ENCODE data around the gene PIK3AP1.
"Not testable (repeated sequence)": the region's sequence is repeated elsewhere in the genome, so short reads cannot be mapped to it uniquely, and the experiment has no call there.

The PIK3AP1 gene

DNA sequence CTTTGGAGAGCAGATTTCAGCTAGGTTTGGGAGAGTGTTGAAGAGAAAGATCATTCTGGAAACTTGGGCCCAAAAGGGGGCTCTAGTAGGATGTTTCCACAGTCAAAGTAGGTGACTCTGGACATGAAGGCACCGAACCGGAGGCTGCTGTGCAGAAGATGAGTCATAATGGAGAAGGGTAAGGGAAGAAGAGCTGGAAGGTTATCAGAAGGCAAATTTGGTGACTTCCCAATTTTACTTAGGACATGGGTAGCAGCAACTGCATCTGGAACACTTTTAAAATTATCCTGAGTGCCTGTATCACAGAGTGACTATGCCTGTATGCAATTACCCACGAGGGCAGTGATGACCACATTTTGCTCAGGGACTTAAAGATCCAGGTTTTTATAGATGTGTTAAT, 38.8 kb downstream of the PIK3AP1 start:
- TF ChIP-seq, protein P1, sequence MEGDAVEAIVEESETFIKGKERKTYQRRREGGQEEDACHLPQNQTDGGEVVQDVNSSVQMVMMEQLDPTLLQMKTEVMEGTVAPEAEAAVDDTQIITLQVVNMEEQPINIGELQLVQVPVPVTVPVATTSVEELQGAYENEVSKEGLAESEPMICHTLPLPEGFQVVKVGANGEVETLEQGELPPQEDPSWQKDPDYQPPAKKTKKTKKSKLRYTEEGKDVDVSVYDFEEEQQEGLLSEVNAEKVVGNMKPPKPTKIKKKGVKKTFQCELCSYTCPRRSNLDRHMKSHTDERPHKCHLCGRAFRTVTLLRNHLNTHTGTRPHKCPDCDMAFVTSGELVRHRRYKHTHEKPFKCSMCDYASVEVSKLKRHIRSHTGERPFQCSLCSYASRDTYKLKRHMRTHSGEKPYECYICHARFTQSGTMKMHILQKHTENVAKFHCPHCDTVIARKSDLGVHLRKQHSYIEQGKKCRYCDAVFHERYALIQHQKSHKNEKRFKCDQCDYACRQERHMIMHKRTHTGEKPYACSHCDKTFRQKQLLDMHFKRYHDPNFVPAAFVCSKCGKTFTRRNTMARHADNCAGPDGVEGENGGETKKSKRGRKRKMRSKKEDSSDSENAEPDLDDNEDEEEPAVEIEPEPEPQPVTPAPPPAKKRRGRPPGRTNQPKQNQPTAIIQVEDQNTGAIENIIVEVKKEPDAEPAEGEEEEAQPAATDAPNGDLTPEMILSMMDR (IDR thresholded peaks at IDR 0.05; ENCODE audit: borderline replicate concordance, insufficient read depth, low read depth, low read length): no peak
- no peak overlapping the region for H3K4me3 ChIP-seq (ENCODE audit: low read depth, low read length)

DNA sequence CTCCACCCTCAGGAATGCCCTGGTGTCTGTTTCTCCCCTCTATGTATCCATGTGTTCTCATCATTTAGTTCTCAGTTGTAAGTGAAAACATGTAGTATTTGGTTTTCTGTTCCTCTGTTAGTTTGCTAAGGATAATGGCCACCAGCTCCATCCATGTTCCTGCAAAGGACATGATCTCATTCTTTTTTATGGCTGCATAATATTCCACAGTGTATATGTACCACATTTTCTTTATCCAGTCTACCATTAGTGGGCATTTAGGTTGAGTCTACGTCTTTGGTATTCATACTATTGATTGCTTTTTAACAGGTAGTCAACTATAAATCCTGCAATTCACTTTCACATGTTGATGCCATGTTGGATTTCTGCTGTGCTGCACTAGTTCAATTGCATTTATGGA, 39.9 kb downstream of the PIK3AP1 start:
- H3K4me3 ChIP-seq (ENCODE audit: low read depth, low read length): not testable (repeated sequence)

DNA sequence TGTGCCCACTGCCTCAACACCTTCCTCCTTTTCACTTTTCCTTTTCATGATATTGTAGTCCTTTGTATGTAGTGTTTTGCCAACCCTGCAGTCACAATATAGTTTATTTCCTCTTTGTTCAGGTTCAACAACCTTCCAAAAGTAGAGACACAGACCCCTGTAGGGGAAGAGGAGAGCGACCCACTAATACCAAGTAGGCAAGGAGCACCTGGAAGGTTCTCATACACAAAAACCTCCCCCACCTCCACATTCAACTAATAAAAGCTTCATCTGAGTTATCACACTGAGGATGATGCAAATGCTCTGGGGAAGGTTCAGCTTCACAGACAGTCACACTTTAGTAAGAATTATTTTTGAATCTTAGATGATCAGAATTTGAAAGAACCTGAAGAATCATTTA, 41.6 kb downstream of the PIK3AP1 start:
- TF ChIP-seq, protein P1 (IDR thresholded peaks at IDR 0.05; ENCODE audit: borderline replicate concordance, insufficient read depth, low read depth, low read length): no peak

DNA sequence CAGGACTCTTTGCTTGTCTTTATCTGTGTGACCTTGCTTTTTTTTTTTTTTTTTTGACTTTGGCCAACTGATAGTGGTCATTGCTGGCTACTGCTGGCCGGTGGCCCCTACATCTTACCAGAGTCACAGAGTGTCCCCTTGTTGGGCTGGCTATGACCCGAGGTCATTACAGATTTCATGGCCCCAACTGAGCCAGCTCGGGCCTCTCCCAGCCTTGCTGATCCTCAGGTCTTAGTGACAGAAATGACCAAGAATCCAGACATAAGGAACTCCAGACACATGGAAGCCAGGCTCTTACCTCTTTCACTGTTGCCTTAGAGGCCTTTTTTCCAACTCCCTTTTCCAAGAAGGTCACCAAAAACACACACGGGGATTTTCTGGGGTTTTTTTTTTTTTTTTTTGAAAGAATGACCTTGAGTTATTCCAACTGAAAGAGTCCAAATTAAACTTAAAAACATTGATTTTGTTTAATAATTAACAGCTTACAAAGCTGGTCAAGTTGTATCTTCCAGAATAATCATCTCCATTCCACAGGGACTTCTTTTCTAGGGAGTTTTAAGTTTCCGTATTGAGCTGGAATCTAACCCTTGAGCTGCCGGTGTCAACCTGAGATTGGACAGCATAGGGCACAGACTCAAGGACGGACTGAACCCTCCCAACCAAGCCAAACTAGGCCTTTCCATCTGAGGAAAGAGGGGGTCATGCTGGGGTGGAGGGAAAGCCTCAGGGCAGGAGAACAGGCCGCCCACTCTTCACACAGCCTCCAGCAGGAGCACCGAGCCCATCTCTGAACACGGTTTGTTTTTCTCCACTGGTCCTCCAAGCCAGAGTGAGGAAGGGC, 43.8 kb downstream of the PIK3AP1 start:
- no peak overlapping the region for H3K4me3 ChIP-seq (ENCODE audit: low read depth, low read length)
- TF ChIP-seq, protein P1 (IDR thresholded peaks at IDR 0.05; ENCODE audit: borderline replicate concordance, insufficient read depth, low read depth, low read length): no peak

More for the DNA sequence above, 41.6 kb downstream of the PIK3AP1 start:
- no peak overlapping the region for H3K4me3 ChIP-seq (ENCODE audit: low read depth, low read length)

DNA sequence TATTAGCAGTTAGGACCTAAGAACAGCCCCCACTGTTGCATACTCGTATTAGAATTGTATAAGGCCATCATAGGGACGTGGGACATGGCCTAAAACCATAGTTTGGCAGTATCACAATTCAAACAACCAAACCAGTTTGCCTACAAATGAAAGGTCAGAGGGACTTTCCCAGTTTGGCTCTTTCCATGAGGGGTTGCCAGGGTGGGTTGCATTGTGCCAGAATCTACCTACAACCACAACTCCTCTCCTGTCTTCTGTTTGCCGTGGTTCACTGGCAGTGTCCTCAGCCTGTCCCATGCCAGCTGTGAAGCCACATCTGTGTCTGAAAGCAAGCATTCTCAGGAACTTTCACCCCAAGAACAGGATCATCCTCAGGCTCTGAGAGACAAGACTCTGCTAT, 44.5 kb downstream of the PIK3AP1 start:
- TF ChIP-seq, protein P1 (IDR thresholded peaks at IDR 0.05; ENCODE audit: borderline replicate concordance, insufficient read depth, low read depth, low read length): no peak
- no peak overlapping the region for H3K4me3 ChIP-seq (ENCODE audit: low read depth, low read length)

DNA sequence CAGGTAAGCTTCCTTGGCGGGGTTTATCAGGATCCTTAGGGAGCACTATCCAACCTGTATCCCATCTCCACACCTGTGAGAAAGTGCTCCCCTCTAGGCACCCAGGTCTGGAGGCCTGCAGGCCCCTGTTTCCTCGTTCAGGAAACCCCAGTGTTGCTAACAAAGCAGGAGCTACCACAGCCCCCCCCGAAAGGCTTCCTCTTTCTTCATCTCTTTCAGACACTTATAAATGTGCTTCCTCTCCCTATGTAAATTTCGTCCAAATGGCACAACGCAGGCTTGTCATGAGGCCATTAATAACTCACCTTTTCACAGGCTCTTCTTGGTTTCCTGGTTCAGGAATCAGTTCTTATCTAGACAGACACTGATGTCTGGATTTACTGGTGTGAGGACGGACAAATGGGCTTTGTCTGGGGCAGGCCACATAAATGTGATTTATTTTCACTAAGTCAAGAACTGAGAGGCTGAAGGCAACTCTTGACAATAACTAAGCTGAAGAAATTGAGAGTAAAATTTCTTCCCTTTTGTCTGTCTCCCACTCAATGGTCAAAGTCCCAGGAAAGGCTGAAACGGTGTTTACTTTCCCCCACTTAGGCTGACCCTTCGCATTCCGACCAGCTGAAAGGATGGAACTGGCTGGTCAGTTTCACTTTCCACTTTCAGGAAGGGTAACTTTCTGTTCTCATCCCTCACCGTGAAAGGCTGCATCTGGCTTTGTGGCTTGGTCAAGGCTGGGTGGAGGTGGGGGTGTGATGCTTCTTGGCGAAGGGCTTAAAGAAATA, 46.8 kb downstream of the PIK3AP1 start:
- peak overlapping the region; percentile 8 for H3K4me3 ChIP-seq (ENCODE audit: low read depth, low read length)
- TF ChIP-seq, protein P1 (IDR thresholded peaks at IDR 0.05; ENCODE audit: borderline replicate concordance, insufficient read depth, low read depth, low read length): no peak

DNA sequence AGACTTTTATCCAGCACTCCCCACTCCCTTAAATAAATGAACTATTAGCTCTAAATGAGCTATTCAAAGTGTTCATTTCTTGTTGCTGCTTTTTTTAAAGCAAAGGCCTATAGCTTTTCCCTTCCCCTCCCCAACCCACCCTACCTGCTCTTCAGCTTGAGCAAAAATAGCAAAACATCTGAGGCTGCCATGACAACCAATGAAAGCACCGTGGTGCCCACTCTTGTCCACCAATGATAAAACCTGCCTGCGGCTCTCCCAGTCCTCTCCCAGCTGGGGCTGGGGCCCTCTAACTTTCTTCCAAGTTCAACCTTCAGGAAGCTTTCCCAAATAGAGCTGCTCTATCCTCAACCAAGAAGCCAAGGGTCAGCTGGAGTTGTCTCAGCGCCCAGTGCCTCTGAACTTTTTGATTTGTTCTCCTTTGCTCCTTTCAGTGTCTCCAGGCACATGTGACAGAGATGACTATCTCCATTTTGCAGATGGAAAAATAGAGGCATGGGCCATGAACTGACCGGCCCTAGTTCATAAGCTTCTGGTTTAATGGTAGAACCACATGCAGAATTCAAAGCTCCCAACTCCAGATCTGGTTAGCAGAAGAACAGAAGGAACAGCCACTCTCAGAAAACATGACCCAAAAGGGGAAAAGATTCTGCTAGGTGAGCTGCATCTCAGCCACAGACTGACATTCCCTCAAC, 47.7 kb downstream of the PIK3AP1 start:
- TF ChIP-seq, protein P1 (IDR thresholded peaks at IDR 0.05; ENCODE audit: borderline replicate concordance, insufficient read depth, low read depth, low read length): no peak
- H3K4me3 ChIP-seq (ENCODE audit: low read depth, low read length): no peak overlapping the region

All from GM12875 (cell line).